ENCODE results near the gene WWOX.

Gene WWOX

DNA sequence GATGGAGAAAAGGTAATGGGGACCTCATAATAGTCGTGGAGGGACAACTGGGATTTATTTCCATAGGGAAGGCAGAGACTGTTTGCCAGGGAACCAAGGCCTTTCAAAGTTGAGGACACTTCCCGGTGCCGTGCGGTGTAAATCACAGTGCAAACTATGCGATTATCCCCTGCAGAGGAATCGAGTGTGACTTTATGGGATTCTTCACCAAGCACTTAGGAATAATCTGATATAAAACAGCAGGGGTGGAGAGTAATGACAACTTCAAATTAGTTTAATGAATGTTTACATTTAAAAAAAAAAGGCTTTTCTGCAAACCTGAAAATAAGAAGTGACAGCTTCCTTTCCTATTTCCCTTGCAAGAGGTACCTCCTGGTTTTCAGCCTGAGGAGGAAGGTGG, 962.9 kb downstream of the WWOX start:
- TF ChIP-seq, protein P1, sequence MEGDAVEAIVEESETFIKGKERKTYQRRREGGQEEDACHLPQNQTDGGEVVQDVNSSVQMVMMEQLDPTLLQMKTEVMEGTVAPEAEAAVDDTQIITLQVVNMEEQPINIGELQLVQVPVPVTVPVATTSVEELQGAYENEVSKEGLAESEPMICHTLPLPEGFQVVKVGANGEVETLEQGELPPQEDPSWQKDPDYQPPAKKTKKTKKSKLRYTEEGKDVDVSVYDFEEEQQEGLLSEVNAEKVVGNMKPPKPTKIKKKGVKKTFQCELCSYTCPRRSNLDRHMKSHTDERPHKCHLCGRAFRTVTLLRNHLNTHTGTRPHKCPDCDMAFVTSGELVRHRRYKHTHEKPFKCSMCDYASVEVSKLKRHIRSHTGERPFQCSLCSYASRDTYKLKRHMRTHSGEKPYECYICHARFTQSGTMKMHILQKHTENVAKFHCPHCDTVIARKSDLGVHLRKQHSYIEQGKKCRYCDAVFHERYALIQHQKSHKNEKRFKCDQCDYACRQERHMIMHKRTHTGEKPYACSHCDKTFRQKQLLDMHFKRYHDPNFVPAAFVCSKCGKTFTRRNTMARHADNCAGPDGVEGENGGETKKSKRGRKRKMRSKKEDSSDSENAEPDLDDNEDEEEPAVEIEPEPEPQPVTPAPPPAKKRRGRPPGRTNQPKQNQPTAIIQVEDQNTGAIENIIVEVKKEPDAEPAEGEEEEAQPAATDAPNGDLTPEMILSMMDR (IDR thresholded peaks at IDR 0.05; ENCODE audit: insufficient read depth, low read depth, low read length, missing control alignments): no peak
- no peak for DNase-seq (ENCODE audit: low read depth)

DNA sequence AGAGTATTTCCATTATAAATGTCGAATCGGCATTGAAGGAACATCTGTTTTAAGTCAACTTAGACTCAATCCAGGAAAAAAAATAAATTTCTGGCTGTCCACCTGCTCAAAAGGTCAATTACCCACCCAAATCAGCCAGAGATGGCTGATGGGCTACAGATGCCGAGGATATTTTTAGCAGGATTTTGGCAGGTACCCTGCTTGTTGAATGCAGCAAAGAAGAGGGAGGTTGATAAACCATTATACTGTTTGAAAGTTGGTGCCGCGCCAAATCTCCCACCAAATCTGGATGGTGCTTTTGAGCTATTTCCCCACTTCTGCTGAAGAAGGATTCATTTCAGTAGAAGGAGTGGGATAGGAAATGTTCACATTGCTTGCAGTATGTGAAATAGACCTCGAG, 963.4 kb downstream of the WWOX start:
- H3K4me3 ChIP-seq (ENCODE audit: low read depth, low read length): no peak overlapping the region
- TF ChIP-seq, protein P1 (IDR thresholded peaks at IDR 0.05; ENCODE audit: insufficient read depth, low read depth, low read length, missing control alignments): no peak
- no peak for DNase-seq (ENCODE audit: low read depth)

More for the DNA sequence above, 962.9 kb downstream of the WWOX start:
- H3K4me3 ChIP-seq (ENCODE audit: low read depth, low read length): no peak overlapping the region

DNA sequence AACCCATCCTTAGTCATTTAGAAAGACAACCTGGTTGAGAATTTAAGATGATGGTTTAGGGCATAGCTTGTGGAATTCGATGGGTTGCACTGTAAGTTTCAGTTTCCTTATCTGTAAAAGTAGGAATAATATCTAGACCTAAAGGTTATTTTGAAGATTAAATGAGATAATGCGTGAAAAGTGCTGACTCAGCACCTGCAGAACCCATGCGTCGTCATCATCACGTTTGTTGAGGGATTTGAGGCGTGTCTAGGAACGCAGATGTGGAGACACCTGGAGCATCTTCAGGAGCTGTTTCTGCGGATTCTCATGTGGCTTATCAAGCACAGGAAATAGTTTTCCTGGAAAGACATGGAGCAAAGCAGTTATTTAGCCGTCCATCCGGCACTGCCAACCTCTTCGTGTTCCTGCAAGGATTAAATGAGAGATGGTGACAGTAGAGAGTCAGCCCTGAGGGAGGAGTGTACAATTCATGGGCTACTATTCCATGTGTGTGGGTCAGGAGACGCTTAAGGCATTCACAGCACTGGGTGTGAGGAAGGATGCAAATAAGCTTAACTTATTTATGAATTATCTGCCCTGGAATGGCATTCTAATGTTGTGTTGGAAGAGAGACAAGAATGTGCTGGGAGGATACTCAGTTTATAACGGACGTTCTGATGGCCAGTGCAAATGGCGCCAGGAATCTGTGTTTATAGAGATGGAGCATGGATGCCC, 965.0 kb downstream of the WWOX start:
- no peak for DNase-seq (ENCODE audit: low read depth)
- H3K4me3 ChIP-seq (ENCODE audit: low read depth, low read length): no peak overlapping the region
- TF ChIP-seq, protein P1 (IDR thresholded peaks at IDR 0.05; ENCODE audit: insufficient read depth, low read depth, low read length, missing control alignments): no peak

DNA sequence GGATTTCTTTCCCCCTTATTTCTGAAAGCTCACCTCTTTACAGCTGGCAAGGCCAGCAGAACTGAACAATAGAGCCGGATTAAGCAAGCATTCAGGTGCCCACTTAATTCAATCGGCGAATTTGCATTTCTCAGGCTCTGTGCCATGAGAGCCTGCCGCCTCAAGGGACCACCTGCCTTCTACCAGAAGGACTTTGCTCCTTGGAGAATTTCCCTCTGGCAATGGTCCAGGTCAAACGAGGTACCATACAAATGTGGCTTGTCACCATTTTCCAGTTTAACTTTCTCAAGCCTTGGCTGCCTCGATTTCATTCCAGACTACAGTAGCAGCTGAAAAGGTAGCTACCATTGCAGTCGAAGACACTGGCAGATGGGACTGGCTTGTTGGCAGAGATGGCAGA, 967.1 kb downstream of the WWOX start:
- no peak overlapping the region for H3K4me3 ChIP-seq (ENCODE audit: low read depth, low read length)
- no peak for DNase-seq (ENCODE audit: low read depth)

DNA sequence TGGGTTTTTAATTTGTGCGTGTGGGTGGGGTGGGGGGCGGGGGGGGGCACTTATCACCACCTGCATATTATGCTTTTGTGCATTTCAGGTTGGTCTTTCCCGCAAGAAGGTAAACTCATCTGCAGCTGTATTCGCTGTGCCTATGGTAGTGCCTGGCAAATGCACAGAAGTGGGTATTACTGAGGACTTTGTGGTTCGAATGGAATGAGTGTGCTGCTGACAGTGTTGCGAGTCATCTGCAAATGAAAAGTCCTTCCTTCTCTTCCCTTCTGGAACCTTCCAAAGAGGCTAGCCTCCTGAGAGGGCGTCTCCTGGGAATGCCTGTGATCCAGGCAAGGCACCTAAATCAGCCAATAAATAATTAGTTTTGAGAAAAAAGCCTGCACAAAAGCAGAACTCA, 968.1 kb downstream of the WWOX start:
- DNase-seq (ENCODE audit: low read depth): no peak
- TF ChIP-seq, protein P1 (IDR thresholded peaks at IDR 0.05; ENCODE audit: insufficient read depth, low read depth, low read length, missing control alignments): no peak

More for the DNA sequence above, 967.1 kb downstream of the WWOX start:
- TF ChIP-seq, protein P1 (IDR thresholded peaks at IDR 0.05; ENCODE audit: insufficient read depth, low read depth, low read length, missing control alignments): no peak

DNA sequence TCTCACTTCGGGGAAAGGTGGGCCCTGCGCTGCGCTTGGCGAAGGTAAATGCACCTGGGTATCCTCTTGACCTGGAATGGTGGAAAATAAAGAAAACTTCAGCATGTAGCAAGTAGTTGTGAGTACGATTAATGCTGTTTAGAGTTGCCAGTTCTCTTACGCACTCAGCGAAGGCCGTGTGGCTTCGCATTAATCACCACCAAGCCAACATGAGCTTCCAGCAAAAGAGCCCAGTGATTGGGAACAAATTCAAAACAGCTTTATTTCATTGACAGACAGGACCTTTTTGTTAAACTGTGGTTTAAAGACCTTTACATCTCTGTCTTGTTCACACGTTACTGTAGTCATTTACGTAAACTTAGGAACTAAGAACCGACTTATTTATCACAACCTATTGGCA, 969.7 kb downstream of the WWOX start:
- H3K4me3 ChIP-seq (ENCODE audit: low read depth, low read length): no peak overlapping the region
- DNase-seq (ENCODE audit: low read depth): no peak
- TF ChIP-seq, protein P1 (IDR thresholded peaks at IDR 0.05; ENCODE audit: insufficient read depth, low read depth, low read length, missing control alignments): no peak

More for the DNA sequence above, 968.1 kb downstream of the WWOX start:
- no peak overlapping the region for H3K4me3 ChIP-seq (ENCODE audit: low read depth, low read length)

DNA sequence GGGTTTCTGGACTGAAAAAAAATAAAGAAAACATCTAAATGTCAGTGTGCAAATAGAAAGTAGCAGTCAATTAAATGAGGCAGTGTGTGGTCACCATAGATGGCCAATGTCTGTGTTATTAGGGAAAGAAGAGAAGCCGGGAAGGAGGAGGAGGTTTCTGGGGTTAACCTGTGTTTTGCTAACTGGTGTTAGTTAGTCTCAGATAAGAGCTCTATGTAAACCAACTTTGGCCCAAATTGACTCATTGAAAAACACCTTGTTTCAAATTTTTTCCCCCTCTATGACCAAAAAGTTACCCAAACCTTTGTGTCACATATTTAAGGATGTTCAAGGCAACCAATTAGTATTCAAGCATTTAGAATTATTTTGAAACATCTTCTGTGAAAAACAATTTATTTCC, 970.2 kb downstream of the WWOX start:
- no peak for DNase-seq (ENCODE audit: low read depth)
- no peak overlapping the region for H3K4me3 ChIP-seq (ENCODE audit: low read depth, low read length)
- TF ChIP-seq, protein P1 (IDR thresholded peaks at IDR 0.05; ENCODE audit: insufficient read depth, low read depth, low read length, missing control alignments): no peak
